WTC11 (cell line): ENCODE data around the gene SNTB2. TPM values are rescaled to one million over a fixed set of nuclear protein-coding genes. Genes with fewer than 3 reads are reported as not detected.
A peak's percentile ranks its signal among the peaks of the same experiment; 100 is the strongest.

Experiments
- ATAC-seq: fragments of 200-7000 bp; cut with Tn5 transposase; 2 replicates; pipeline ENCODE4 v1.10.0; 2021; ENCODE audit warnings: mild to moderate bottlenecking, moderate library complexity
- CTCF ChIA-PET: fragments of 300-600 bp; sonication (Branson Sonifier 250); formaldehyde crosslinking; loops from one replicate; lab custom pipeline; 2021; ENCODE audit warnings: antibody characterized with exemption; lab: Charles Lee
- POLR2A ChIA-PET: fragments of 350-600 bp; sonication (Branson Sonifier 250); formaldehyde crosslinking; loops from one replicate; lab custom pipeline; 2021; ENCODE audit warnings: antibody characterized with exemption; lab: Charles Lee
- DNase-seq: peaks from one replicate; pipeline ENCODE4 v3.0.0; 2021; ENCODE audit warnings: low spot score
- H3K27ac Mint-ChIP-seq: 2 replicates; pipeline ENCODE4 v1.8.0; 2021; ENCODE audit warnings: mixed read lengths
- H3K27me3 Mint-ChIP-seq: 2 replicates; pipeline ENCODE4 v1.8.0; 2021; ENCODE audit warnings: low read depth, mild to moderate bottlenecking, moderate library complexity, mixed read lengths
- H3K36me3 Mint-ChIP-seq: 2 replicates; pipeline ENCODE4 v1.8.0; 2021; ENCODE audit warnings: mixed read lengths
- H3K4me1 Mint-ChIP-seq: 2 replicates; pipeline ENCODE4 v1.8.0; 2022; ENCODE audit warnings: mixed read lengths
- H3K4me3 Mint-ChIP-seq: 2 replicates; pipeline ENCODE4 v1.8.0; 2021; ENCODE audit warnings: mild to moderate bottlenecking, moderate library complexity, mixed read lengths
- H3K9me3 Mint-ChIP-seq: 2 replicates; pipeline ENCODE4 v1.8.0; 2021; ENCODE audit warnings: mixed read lengths
- ATF1 ChIP-seq: sonication (generic); formaldehyde crosslinking; IDR thresholded peaks from 2 replicates; pipeline ENCODE4 v1.8.1; 2023; ENCODE audit warnings: mild to moderate bottlenecking, moderate library complexity, missing genetic modification reagents
- ATF2 ChIP-seq: sonication (generic); formaldehyde crosslinking; IDR thresholded peaks from 2 replicates; pipeline ENCODE4 v1.8.1; 2022; ENCODE audit warnings: low read depth, missing genetic modification reagents, borderline replicate concordance
- CREB1 ChIP-seq: sonication (generic); formaldehyde crosslinking; IDR thresholded peaks from 2 replicates; pipeline ENCODE4 v1.8.0; 2023; ENCODE audit warnings: mild to moderate bottlenecking, missing genetic modification reagents
- ETV6 ChIP-seq: sonication (generic); formaldehyde crosslinking; IDR thresholded peaks from 2 replicates; pipeline ENCODE4 v1.8.1; 2022; ENCODE audit warnings: mild to moderate bottlenecking, missing genetic modification reagents
- FOXK1 ChIP-seq: sonication (generic); formaldehyde crosslinking; IDR thresholded peaks from 2 replicates; pipeline ENCODE4 v1.8.0; 2022; ENCODE audit warnings: mild to moderate bottlenecking, moderate library complexity, missing genetic modification reagents
- FOXP1 ChIP-seq: sonication (generic); formaldehyde crosslinking; IDR thresholded peaks from 2 replicates; pipeline ENCODE4 v1.8.0; 2022; ENCODE audit warnings: missing genetic modification reagents, mild to moderate bottlenecking, moderate library complexity, borderline replicate concordance
- HMGXB4 ChIP-seq: sonication (generic); formaldehyde crosslinking; IDR thresholded peaks from 2 replicates; pipeline ENCODE4 v1.8.1; 2023; ENCODE audit warnings: mild to moderate bottlenecking, moderate library complexity, missing genetic modification reagents
- JAZF1 ChIP-seq: fragments of 250-450 bp; sonication (Bioruptor Pico); IDR thresholded peaks from 2 replicates; pipeline ENCODE4 v1.9.0; 2021; ENCODE audit warnings: moderate library complexity, mild to moderate bottlenecking, inconsistent platforms
- JUN ChIP-seq: sonication (generic); formaldehyde crosslinking; IDR thresholded peaks from 2 replicates; pipeline ENCODE4 v1.8.0; 2023; ENCODE audit warnings: mild to moderate bottlenecking, missing genetic modification reagents
- MXD4 ChIP-seq: fragments of 250-450 bp; sonication (Bioruptor Pico); IDR thresholded peaks from 2 replicates; pipeline ENCODE4 v1.8.0; 2021; ENCODE audit warnings: mild to moderate bottlenecking, moderate library complexity, borderline replicate concordance
- NFATC4 ChIP-seq: fragments of 250-450 bp; sonication (Bioruptor Pico); IDR thresholded peaks from 2 replicates; pipeline ENCODE4 v1.9.0; 2021; ENCODE audit warnings: mild to moderate bottlenecking
- PREB ChIP-seq: sonication (generic); formaldehyde crosslinking; IDR thresholded peaks from 2 replicates; pipeline ENCODE4 v1.8.1; 2022; ENCODE audit warnings: mild to moderate bottlenecking, missing genetic modification reagents, moderate library complexity, borderline replicate concordance
- RELA ChIP-seq: sonication (generic); formaldehyde crosslinking; IDR thresholded peaks from 2 replicates; pipeline ENCODE4 v1.8.1; 2022; ENCODE audit warnings: missing genetic modification reagents, mild to moderate bottlenecking, borderline replicate concordance
- SP1 ChIP-seq: sonication (generic); formaldehyde crosslinking; conservative IDR thresholded peaks from 2 replicates; pipeline ENCODE4 v1.8.1; 2022; ENCODE audit warnings: missing genetic modification reagents
- TP53 ChIP-seq: sonication (generic); formaldehyde crosslinking; IDR thresholded peaks from 2 replicates; pipeline ENCODE4 v1.8.1; 2023; ENCODE audit warnings: mild to moderate bottlenecking, missing genetic modification reagents
- ZNF232 ChIP-seq: sonication (generic); formaldehyde crosslinking; IDR thresholded peaks from 2 replicates; pipeline ENCODE4 v1.8.0; 2022; ENCODE audit warnings: mild to moderate bottlenecking, missing genetic modification reagents
- total RNA-seq: library from RNA; stranded (reverse); gene quantifications from 3 replicates; pipeline ENCODE4 v1.2.3, GENCODE V29; 2021
- TF ChIP-seq, protein P1 (sequence below): fragments of 250-450 bp; sonication (Bioruptor Pico); IDR thresholded peaks from 2 replicates; pipeline ENCODE4 v1.9.0; 2021; ENCODE audit warnings: moderate library complexity, mild to moderate bottlenecking, inconsistent platforms, borderline replicate concordance
- TF ChIP-seq, protein P2 (sequence below): sonication (generic); formaldehyde crosslinking; IDR thresholded peaks from 2 replicates; pipeline ENCODE4 v1.8.0; 2022; ENCODE audit warnings: mild to moderate bottlenecking, missing genetic modification reagents

Gene SNTB2
- total RNA-seq, 1 experiment from 2014 or later = 23.7 TPM

DNA sequence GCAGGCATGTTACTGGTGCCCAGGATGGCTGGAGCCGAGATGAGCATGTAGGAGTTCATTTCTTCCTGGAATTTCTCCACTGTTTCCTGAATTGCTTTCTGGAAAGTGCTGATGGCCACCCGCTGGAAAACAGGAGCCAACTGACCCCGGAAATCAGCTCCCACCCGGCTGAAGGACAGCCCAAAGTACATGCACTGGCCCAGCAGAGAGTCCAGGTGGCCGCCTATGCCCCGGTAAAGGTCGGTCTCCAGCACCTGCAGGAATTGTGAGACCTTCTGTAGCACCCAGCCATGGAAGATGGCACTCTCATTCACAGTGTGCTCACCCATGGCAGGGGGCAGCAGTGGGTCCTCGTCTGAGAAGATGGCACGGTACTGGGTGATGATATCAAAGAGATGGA, 147.7 kb downstream of the SNTB2 start:
- Mint-ChIP-seq H3K4me3 (no peak overlapping the region), H3K4me1 (peaks cover 7% of the 10 kb centered on the region)

GRCh38 chr16:69338557-69339288, 151.8 kb downstream of the SNTB2 start:
- no peaks in the 10 kb centered on the region for H3K9me3 Mint-ChIP-seq
- CTCF ChIA-PET = interaction anchor here (0.6 kb wide), 1 partner anchor 10 kb away, joined by 3 read pairs; no protein-coding TSS in a partner anchor
- H3K36me3 Mint-ChIP-seq = peaks cover 54% of the 10 kb centered on the region
- DNase-seq (no peak), ATAC-seq (no peak)
- peaks cover 18% of the 10 kb centered on the region for H3K4me1 Mint-ChIP-seq
- peak overlapping the region; percentile 95 for H3K27ac Mint-ChIP-seq
- POLR2A ChIA-PET = interaction anchor here (0.7 to 1.3 kb wide), 3 partner anchors 8 to 10 kb away, joined by 3 to 5 read pairs (median 4); partner anchors contain the start of gene PDF
- H3K27me3 Mint-ChIP-seq = no peaks in the 10 kb centered on the region
- TF ChIP-seq PREB (CRISPR knock-in tag) (peak; percentile 10; the same call in 1 of the 2 replicates), RELA (CRISPR knock-in tag) (0 out of 2 replicates have a peak, but pooled peaks have one; percentile 24), FOXP1 (CRISPR knock-in tag) (peak; percentile 41; the same call in 1 of the 2 replicates), ATF1 (no peak)
- H3K4me3 Mint-ChIP-seq = peak overlapping the region; percentile 98

More for the DNA sequence above, 147.7 kb downstream of the SNTB2 start:
- TF ChIP-seq JAZF1 (CRISPR knock-in tag) (no peak), SP1 (CRISPR knock-in tag) (no peak), ZNF232 (CRISPR knock-in tag) (no peak), HMGXB4 (CRISPR knock-in tag) (no peak), CREB1 (CRISPR knock-in tag) (no peak), RELA (CRISPR knock-in tag) (no peak), MXD4 (no peak), ETV6 (CRISPR knock-in tag) (no peak), NFATC4 (no peak), FOXK1 (CRISPR knock-in tag) (no peak), TP53 (no peak), ATF2 (CRISPR knock-in tag) (no peak), JUN (CRISPR knock-in tag) (no peak), ATF1 (no peak)
- TF ChIP-seq, protein P1, sequence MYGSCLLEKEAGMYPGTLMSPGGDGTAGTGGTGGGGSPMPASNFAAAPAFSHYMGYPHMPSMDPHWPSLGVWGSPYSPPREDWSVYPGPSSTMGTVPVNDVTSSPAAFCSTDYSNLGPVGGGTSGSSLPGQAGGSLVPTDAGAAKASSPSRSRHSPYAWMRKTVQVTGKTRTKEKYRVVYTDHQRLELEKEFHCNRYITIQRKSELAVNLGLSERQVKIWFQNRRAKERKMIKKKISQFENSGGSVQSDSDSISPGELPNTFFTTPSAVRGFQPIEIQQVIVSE = no peak
- TF ChIP-seq, protein P2, sequence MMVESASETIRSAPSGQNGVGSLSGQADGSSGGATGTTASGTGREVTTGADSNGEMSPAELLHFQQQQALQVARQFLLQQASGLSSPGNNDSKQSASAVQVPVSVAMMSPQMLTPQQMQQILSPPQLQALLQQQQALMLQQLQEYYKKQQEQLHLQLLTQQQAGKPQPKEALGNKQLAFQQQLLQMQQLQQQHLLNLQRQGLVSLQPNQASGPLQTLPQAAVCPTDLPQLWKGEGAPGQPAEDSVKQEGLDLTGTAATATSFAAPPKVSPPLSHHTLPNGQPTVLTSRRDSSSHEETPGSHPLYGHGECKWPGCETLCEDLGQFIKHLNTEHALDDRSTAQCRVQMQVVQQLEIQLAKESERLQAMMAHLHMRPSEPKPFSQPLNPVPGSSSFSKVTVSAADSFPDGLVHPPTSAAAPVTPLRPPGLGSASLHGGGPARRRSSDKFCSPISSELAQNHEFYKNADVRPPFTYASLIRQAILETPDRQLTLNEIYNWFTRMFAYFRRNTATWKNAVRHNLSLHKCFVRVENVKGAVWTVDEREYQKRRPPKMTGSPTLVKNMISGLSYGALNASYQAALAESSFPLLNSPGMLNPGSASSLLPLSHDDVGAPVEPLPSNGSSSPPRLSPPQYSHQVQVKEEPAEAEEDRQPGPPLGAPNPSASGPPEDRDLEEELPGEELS = no peak
- H3K9me3 Mint-ChIP-seq = no peaks in the 10 kb centered on the region
- H3K27me3 Mint-ChIP-seq = no peaks in the 10 kb centered on the region
- no peak overlapping the region for H3K27ac Mint-ChIP-seq
- CTCF ChIA-PET = no interaction called here
- H3K36me3 Mint-ChIP-seq = peaks cover 49% of the 10 kb centered on the region
- ATAC-seq (no peak), DNase-seq (no peak)
- POLR2A ChIA-PET = no interaction called here
